Posterior cingulate gyrus (tissue), 11 donors: ENCODE results near the gene MMP24.
A peak's percentile ranks its signal among the peaks of the same experiment; 100 is the strongest.
"Not testable (repeated sequence)": the region's sequence is repeated elsewhere in the genome, so short reads cannot be mapped to it uniquely, and the experiment has no call there.

ENCODE experiments used
- DNase-seq, 10 donors: peaks; one replicate each; pipeline versions ENCODE4 v3.0.0 to v3.0.0-alpha.2; 2020 to 2021; ENCODE audit warnings: mixed read lengths in 3 of 10
- intact Hi-C: fragments of 100-400 bp; cut with DNase I; formaldehyde crosslinking; loops from one replicate; pipeline ENCODE4 v1.15.1; 2023

Gene MMP24

DNA sequence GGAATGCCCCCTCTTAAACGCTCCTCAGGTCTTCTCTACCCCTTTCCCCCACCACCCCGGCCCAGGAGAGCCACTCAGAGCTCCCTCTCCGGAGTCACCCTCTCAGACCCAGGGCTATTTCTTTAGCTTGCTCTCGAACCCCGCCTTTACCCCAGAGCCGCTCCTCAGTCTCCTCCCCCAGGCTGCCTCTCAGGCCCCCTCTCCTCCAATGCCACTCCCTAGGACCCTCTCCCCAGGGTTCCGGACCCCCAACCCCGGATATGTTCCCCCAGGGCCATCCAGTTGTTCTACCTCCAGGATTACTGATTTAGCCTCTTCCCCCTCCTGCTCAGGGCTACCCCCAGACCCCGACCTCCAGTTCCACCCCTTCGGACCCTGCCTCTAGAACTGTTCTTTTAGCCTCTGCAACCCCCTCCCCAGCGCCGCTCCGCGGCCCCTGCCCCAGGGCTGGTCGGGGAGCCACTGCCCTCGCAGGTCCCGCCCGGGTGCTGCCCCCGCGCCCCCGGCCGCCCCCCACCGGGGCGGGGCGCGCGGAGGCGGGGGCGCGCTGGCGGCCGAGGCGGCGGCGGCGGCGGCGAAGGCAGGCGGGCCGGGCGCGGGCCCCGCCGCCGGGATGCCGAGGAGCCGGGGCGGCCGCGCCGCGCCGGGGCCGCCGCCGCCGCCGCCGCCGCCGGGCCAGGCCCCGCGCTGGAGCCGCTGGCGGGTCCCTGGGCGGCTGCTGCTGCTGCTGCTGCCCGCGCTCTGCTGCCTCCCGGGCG, at the start of gene MMP24:
MMP24 (plus strand) TSS at position 565 of the 758 bp plus-strand sequence; CDS start at position 614, 49 bp downstream.
- intact Hi-C loops: no loop called here
- no peak for DNase-seq

DNA sequence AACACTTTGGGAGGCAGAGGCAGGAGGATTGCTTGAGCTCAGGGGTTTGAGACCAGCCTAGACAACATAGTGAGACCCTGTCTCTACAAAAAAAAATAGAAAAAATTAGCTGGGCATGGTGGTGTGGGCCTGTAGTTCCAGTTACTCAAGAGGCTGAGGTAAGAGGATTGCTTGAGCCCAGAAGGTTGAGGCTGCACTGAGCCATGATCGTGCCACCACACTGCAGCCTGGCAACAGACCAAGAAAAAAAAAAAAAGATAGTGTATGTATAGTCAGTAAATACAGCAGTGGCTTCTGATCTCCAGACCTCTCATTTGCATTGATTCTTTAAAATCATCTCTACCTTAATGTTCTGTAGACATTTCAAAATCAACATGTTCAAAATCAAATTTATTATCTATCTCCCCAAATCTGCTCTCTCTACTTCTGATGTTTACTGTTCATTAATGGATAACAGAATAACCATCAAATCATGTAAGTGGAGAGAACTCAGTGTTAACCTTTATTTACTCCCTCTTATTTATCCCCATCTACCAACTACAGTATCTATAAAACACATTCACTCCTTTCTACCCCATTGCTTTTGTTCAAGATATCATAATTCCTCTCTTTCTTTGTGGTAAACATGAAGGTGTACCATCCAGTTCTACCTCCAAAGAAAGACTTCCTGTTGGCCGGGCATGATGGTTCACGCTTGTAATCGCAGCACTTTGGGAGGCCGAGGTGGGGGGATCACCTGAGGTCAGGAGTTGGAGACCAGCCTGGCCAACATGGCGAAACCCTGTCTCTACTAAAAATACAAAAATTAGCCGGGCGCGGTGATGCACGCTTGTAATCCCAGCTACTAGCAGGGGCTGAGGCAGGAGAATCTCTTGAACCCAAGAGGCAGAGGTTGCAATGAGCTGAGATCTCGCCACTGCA, 46.9 kb upstream of the MMP24 start:
- DNase-seq: peak in 1 of 10 donors; percentile 48
- intact Hi-C loops: no loop called here

DNA sequence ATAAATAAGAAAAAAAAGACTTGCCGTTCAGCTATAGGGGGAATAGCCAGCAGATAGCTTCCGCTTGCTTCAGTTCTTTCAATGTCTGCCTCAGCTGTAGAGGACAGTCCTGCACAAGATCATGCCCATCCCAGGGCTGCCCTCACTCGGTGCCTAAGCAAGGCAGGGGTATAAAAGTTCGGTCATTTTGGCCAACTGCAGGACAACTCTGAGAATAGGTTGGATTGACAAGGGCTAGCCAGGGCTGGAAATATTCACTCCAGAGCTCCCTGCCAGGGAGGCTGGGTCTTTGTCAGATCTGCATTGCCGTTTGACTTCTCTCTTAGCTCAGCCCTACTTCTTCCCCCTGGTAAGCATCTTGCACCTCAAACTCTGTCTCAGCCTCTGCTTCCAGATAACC, 46.2 kb upstream of the MMP24 start:
- no peak for DNase-seq
- intact Hi-C loops: no loop called here

DNA sequence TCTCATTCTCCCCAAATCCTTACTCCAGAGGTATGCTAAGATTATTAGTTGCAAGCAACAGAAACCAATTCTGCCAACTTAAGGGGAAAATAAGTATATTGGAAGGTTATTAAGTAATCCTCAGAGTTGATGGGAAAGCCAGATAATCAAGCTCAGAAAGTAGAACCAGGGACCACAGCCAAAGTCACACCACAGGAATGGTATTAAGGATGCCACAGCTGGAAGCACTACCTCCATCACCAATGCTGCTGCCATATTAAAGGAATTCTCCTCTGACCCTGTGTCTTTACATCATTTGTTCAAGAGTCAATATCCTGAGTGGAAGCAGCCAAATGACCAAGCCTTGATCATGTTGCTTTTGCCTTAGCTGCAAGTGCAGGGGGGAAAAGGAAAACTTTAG, 44.8 kb upstream of the MMP24 start:
- DNase-seq: no peak
- intact Hi-C loops: no loop called here

DNA sequence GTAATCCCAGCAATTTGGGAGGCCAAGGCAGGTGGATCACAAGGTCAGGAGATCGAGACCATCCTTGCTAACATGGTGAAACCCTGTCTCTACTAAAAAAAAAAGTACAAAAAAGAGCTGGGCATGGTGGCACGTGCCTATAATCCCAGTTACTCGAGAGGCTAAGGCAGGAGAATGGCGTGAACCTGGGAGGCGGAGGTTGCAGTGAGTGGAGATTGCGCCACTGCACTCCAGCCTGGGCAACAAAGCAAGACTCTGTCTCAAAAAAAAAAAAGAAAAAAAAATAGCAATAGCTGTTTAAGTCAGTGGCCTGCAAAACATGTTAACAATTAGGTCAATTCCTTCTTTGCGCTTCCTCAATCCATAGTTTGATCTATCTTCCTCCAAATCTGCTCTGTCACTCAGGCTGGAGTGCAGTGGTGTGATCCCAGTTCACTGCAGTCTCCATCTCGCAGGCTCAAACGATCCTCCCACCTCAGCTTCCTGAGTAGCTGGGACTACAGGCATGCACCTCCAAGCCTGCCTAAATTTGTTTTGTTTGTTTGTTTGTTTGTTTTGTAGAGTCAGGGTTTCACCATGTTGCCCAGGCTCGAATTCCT, 39.7 kb upstream of the MMP24 start:
- intact Hi-C loops, DNase-seq: not testable (repeated sequence)

DNA sequence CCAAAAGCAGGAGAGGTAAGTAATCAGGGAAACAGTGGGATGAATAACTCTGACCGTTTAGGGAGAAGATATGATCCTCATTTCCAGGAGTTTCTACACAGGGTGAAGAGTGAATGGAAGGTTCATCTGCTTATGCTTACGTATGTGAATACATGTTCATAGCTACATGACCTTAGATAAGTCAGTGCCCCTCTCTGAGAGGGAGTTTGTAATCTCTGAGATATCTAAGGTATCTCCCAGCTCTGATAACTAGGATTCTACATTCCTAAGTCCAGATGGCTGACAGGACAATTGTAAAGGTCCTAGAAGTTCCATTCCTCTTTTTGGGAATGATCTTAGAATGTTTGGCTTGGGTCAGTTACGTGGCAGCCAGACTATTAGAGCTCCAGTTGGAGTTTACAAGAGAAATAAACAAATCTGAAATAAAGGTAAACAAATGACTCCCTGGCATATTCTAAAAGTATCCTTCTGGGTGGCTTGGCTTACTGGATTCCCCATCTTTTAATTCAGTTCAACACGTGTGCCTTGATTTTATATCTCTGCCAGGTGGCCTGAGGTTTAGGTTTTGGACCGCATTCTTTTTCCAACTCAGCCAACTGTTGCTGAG, 38.8 kb upstream of the MMP24 start:
- intact Hi-C loops: no loop called here
- DNase-seq: no peak

DNA sequence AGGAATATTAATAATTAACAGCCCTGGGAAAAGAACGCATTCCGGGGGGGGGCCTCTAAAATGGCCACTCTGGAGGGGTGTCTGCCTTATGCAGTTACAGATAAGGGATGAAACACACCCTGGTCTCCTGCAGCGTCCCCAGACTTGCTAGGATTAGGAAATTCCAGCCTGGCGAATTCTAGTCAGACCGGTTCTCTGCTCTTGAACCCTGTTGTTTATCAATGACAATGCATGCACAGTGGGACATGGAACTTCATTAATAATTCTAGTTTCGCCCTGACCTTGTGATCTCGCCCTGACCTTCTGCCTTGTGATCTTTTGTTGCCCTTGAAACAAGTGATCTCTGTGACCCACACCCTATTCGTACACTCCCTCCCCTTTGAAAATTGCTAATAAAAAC, 37.3 kb upstream of the MMP24 start:
- DNase-seq, intact Hi-C loops: not testable (repeated sequence)

DNA sequence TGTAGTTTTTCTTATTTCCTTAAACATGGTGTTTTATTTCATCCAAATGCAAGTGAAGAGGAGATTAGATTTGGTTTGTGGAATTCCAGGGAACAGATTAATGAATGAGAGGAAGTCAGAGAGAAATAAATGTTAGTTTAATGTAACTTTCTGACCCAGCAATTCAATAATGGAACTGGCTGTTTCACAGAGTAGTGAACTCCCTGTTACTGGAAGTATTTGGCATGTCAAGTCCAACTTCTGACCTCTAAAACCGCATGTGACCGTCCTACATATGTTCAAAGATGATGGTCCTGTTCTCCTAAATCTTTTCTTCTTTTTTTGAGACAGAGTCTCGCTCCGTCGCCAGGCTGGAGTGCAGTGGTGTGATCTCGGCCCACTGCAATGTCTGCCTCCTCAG, 35.9 kb upstream of the MMP24 start:
- intact Hi-C loops: no loop called here
- DNase-seq: no peak

DNA sequence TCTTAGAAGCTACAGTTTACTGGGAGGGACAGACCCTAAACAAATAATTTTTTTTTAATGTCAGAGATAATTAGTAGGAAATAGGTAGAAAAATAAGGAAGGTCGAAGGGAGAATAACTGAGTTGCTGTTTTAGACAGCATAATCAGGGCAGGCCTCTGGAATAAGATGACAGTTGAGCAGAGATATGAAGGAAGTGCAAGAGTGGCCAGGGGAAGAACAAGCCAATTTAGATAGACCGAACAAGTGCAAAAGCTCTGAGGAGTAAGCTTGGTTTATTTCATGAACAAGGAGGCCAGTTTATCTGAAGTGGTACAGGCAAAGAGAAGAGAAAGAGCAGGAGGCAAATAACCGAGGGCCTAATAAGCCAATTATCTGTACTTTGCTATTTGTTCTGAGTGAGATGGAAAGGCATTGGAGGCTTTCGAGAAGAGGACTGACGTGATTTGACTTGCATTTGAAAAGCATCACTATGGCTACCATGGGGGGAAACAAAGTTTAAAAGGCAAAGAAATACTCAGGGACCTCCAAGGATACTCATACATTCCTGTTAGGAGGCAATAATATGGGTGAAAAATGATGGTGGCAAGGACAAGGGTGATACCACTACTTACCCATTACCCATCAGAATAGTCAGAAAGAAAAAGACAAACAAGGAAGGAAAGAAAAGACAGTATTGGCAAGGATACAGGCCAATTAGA, 34.9 kb upstream of the MMP24 start:
- DNase-seq: no peak
- intact Hi-C loops: no loop called here

DNA sequence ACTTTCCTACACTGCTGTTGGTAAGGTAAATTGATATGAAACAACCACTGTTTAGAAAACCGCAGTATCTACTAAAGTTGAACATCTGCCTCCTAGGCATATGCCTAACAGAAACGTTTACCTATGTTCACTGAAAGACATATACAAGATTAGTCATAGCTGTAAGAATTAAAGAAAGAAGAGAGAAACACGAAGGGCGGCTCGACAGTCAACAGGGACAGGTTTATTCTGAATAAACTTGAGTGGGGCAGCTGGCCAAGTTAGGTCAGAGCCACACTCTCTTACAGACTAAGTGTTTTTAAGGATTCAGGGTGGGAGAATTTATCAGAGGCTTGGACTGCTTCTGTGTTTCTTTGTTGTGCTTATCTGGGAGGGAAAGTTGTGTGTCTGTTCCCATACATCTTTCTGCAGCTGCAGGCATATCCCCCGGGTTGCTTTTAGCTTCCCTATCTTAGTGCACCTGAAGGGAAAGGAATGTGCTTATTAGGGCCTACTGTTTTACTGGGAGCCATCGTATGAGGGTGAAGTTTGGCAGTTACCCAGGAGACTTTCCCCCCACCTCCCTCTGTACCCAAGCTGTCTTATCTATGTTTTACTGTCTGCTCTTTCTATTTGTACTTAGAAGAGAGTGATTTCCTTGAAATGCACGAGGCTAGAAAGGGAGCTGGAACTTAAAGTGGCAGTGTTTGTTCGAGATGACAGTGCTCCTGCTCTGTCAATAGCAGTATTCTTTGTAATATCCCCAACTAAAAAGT, 34.2 kb upstream of the MMP24 start:
- intact Hi-C loops: no loop called here
- DNase-seq: no peak

DNA sequence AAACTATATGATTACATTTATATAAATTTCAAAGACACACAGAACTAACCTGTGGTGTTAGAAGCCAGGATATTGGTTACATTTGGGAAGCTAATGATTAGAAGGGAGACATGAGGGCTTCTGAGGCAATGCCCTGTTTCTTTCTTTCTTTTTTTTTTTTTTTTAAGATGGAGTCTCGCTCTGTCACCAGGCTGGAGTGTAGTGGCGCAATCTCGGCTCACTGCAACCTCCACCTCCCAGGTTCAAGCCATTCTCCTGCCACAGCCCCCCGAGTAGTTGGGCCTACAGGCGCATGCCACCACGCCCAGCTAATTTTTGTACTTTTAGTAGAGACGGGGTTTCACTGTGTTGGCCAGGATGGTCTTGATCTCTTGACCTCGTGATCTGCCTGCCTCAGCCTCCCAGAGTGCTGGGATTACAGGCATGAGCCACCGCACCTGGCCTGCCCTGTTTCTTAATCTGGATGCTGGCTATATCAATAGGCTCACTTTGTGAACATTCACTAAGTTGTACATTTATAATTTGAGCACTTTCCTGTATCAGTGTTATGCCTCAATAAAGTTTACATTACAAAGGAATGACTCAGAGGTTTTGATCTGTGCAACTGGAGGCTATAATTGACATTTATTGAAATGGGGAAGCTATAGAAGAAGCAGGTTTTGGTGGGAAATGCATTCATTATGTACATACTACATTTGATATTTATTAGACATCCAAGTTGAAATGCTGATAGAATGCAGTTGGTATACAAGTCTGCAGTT, 33.3 kb upstream of the MMP24 start:
- DNase-seq, intact Hi-C loops: not testable (repeated sequence)

DNA sequence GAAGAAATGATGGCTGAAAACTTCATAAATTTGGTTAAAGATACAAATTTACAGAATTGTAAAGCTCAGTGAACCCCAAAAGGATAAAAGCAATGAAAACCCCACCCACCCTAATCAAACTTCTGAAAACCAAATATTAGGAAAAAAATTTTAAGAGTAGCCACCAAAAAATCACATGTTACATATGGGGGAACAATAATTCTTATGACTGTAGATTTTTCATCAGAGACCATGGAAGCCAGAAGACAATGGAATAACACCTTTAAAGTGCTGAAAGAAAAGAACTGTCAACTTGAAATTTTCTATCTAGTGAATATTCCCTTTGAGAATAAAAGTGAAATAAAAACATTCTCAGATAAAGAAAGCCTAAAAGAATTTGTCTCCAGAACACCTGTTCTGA, 30.2 kb upstream of the MMP24 start:
- no peak for DNase-seq
- intact Hi-C loops: no loop called here

DNA sequence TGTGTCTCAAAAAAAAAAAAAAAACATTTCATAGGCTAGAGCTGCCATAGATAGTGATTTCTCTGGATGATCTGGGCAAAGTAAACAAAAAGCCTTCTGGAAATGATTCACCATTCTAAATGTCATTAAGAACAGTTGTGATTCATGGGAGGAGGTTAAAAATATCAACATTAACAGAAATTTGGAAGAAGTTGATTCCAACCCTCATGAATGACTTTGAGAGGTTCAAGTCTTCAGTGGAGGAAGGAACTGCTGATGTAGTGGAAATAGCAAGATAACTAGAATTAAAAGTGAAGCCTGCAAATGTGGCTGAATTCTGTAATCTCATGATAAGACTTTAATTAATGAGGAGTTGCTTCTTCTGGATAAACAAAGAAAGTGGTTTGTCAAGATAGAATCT, 26.8 kb upstream of the MMP24 start:
- intact Hi-C loops: no loop called here
- no peak for DNase-seq

DNA sequence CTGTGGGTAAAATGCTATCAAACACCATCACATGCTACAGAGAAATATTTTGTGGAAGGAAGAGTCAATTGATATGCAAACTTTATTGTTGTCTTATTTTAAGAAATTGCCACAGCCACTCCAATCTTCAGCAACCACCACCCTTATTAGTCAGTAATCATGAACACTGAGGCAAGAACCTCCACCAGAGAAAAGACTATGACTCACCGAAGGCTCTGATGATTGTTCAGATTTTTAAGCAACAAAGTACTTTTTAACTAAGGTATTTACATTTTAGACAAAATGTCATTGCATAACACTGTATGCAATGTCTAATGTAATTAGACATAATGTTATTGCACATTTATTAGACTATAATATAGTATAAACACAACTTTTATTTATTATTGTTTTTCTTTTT, 26.2 kb upstream of the MMP24 start:
- DNase-seq: no peak
- intact Hi-C loops: no loop called here

DNA sequence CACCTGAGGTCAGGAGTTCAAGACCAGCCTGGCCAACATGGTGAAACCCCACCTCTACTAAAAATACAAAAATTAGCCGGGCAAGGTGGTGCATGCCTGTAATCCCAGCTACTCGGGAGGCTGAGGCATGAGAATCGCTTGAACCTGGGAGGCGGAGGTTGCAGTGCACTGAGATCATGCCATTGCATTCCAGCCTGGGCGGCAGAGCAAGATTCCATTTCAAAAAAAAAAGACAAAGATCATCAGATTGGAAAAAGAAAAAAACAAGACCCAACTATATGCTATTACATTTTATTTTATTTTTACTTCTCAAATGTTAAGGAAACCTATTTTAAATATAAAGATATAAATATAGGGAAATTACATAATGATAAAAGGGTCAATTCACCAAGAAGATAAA, 25.0 kb upstream of the MMP24 start:
- intact Hi-C loops, DNase-seq: not testable (repeated sequence)

DNA sequence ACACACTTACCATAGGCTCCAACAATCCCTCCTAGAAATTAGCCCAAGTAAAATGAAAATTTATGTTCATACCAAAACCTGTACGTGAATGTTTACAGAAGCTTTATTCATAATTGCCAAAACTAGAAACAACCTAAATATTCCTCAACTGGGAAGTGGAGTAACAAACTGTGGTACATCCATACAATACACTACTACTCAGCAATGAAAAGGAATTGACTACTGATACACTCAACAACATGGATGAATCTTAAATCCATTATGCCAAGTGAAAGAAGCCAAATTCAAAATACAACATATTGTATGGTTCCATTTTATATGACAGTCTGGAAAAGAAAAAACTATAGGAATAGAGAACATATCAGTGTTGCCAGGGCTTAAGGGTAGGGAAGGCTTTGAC, 19.7 kb upstream of the MMP24 start:
- intact Hi-C loops: loop anchor here (5.0 kb wide), 3 partner anchors 60 to 370 kb away; partner anchors contain the start of genes EDEM2 and GGT7
- no peak for DNase-seq

DNA sequence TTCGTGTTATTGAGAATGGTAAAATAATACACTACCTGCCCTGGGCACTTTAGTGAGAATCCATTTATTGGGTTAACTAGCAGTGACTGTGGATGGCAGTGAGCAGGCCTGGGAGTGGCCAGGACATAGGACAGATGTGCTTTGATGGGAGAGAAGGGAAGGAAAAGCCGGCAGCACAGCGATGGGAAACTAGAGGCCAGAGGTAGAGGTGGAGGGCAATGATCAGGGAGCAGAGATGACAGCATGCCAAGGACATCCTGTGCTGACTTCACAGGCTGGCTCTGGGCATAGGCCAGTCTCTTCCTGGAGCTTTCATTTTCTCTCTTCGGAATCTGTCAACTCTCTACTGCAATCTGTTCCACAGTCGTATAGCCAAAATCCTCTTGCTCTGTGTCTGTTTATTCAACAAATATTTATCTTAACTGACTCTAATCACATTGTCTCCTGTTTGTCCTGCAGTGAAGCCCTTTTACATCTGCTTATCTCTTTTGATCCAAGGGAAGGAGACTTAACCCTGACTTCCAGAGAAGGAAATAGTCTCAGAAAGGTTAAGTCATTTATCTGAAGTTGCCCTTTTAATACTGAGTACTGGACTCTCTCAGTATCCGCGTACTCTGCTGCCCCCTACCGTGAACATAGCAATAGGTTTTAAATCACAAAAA, 18.4 kb upstream of the MMP24 start:
- intact Hi-C loops: loop anchor here (1.0 to 5.0 kb wide), 4 partner anchors 61 to 371 kb away; partner anchors contain the start of genes EDEM2 and GGT7
- DNase-seq: peak in 8 of 10 donors; percentile 26 to 91 (median 80)
